H9 (cell line): ENCODE results near the gene RBM14. TPM values are rescaled to one million over a fixed set of nuclear protein-coding genes. Genes with fewer than 3 reads are reported as not detected.

Experiments
- DNase-seq: peaks from one replicate; pipeline ENCODE4 v3.0.0-alpha.2; 2017
- H2AFZ ChIP-seq: one replicate; pipeline ENCODE4 v1.6.1; 2013; ENCODE audit warnings: mild to moderate bottlenecking, low read length, control low read depth, moderate library complexity
- H2AK5ac ChIP-seq: 2 replicates; pipeline ENCODE4 v1.6.1; 2013; ENCODE audit warnings: low read length, control low read depth, mixed read lengths; ENCODE audit not compliant: insufficient read length
- H2BK120ac ChIP-seq: one replicate; pipeline ENCODE4 v1.6.1; 2013; ENCODE audit warnings: low read depth, mild to moderate bottlenecking, low read length, control low read depth, inconsistent platforms; ENCODE audit not compliant: poor library complexity, severe bottlenecking
- H2BK12ac ChIP-seq: 2 replicates; pipeline ENCODE4 v1.6.1; 2013; ENCODE audit warnings: low read length, control low read depth, mixed read lengths, low read depth; ENCODE audit not compliant: insufficient read length
- H2BK15ac ChIP-seq: 2 replicates; pipeline ENCODE4 v1.6.1; 2013; ENCODE audit warnings: low read depth, low read length, control low read depth
- H2BK20ac ChIP-seq: one replicate; pipeline ENCODE4 v1.6.1; 2013; ENCODE audit warnings: low read depth, mild to moderate bottlenecking, low read length, control low read depth, inconsistent platforms; ENCODE audit not compliant: poor library complexity, severe bottlenecking
- H2BK5ac ChIP-seq: 2 replicates; pipeline ENCODE4 v1.6.1; 2013; ENCODE audit warnings: low read length, control low read depth, mixed read lengths; ENCODE audit not compliant: insufficient read length
- H3K14ac ChIP-seq: 2 replicates; pipeline ENCODE4 v1.6.1; 2013; ENCODE audit warnings: low read length, control low read depth; ENCODE audit not compliant: insufficient read depth
- H3K18ac ChIP-seq: 2 replicates; pipeline ENCODE4 v1.6.1; 2013; ENCODE audit warnings: low read depth, mild to moderate bottlenecking, mixed read lengths, low read length, control low read depth; ENCODE audit not compliant: insufficient read length
- H3K23ac ChIP-seq: 2 replicates; pipeline ENCODE4 v1.6.1; 2013; ENCODE audit warnings: low read length, control low read depth, mixed read lengths, low read depth; ENCODE audit not compliant: insufficient read length
- H3K23me2 ChIP-seq: 2 replicates; pipeline ENCODE4 v1.6.1; 2013; ENCODE audit warnings: low read depth, mild to moderate bottlenecking, mixed read lengths, low read length, control low read depth; ENCODE audit not compliant: insufficient read length, poor library complexity, severe bottlenecking
- H3K27ac ChIP-seq: 2 replicates; pipeline ENCODE4 v1.5.1; 2013; ENCODE audit warnings: low read length, control low read depth, mixed read lengths, low read depth; ENCODE audit not compliant: insufficient read length
- H3K27me3 ChIP-seq: 2 replicates; pipeline ENCODE4 v1.6.1; 2013; ENCODE audit warnings: low read length, control low read depth, inconsistent platforms; ENCODE audit not compliant: insufficient read depth
- H3K4ac ChIP-seq: 2 replicates; pipeline ENCODE4 v1.6.1; 2013; ENCODE audit warnings: low read depth, mild to moderate bottlenecking, control low read depth, inconsistent platforms, low read length, moderate library complexity
- H3K4me1 ChIP-seq: 2 replicates; pipeline ENCODE4 v1.6.1; 2013; ENCODE audit warnings: low read length, control low read depth, inconsistent platforms; ENCODE audit not compliant: insufficient read depth
- H3K4me2 ChIP-seq: 2 replicates; pipeline ENCODE4 v1.6.1; 2013; ENCODE audit warnings: low read length, control low read depth, mixed read lengths; ENCODE audit not compliant: insufficient read length, insufficient read depth
- H3K56ac ChIP-seq: 2 replicates; pipeline ENCODE4 v1.6.1; 2013; ENCODE audit warnings: low read depth, mild to moderate bottlenecking, mixed read lengths, low read length, control low read depth; ENCODE audit not compliant: insufficient read length
- H3K79me1 ChIP-seq: 2 replicates; pipeline ENCODE4 v1.6.1; 2013; ENCODE audit warnings: low read depth, mild to moderate bottlenecking, moderate library complexity, low read length, control low read depth, inconsistent platforms; ENCODE audit not compliant: insufficient read depth, poor library complexity, severe bottlenecking
- H3K79me2 ChIP-seq: 2 replicates; pipeline ENCODE4 v1.6.1; 2013; ENCODE audit warnings: low read length, control low read depth, inconsistent platforms; ENCODE audit not compliant: insufficient read depth
- H3K9ac ChIP-seq: 2 replicates; pipeline ENCODE4 v1.6.1; 2013; ENCODE audit warnings: low read length, control low read depth, mixed read lengths; ENCODE audit not compliant: insufficient read length; ENCODE audit errors: extremely low read depth
- H3K9me3 ChIP-seq: one replicate; pipeline ENCODE4 v1.6.1; 2013; ENCODE audit warnings: low read depth, low read length, inconsistent platforms; ENCODE audit not compliant: control insufficient read depth
- H3T11ph ChIP-seq: one replicate; pipeline ENCODE4 v1.6.1; 2013; ENCODE audit warnings: mild to moderate bottlenecking, low read length, control low read depth, inconsistent platforms
- H4K20me1 ChIP-seq: one replicate; pipeline ENCODE4 v1.6.1; 2013; ENCODE audit not compliant: control insufficient read depth, insufficient read length, insufficient read depth
- H4K5ac ChIP-seq: 2 replicates; pipeline ENCODE4 v1.6.1; 2013; ENCODE audit warnings: low read depth, mild to moderate bottlenecking, mixed read lengths, low read length, control low read depth; ENCODE audit not compliant: insufficient read length
- H4K8ac ChIP-seq: replicated peaks from 2 replicates; pipeline ENCODE4 v1.6.1; 2013; ENCODE audit warnings: low read length, control low read depth, mixed read lengths, low read depth; ENCODE audit not compliant: insufficient read length
- H4K91ac ChIP-seq: 2 replicates; pipeline ENCODE4 v1.6.1; 2013; ENCODE audit warnings: low read depth, mild to moderate bottlenecking, moderate library complexity, mixed read lengths, low read length, control low read depth; ENCODE audit not compliant: insufficient read length
- H3K27ac Mint-ChIP-seq, 3 experiments: 2 replicates in 2 of 3; 3 replicates in 1 of 3; pipeline ENCODE4 v1.8.0; 2020 to 2021; ENCODE audit warnings: mixed read lengths in 3 of 3, mild to moderate bottlenecking in 1 of 3, moderate library complexity in 1 of 3
- H3K27me3 Mint-ChIP-seq: 2 replicates; pipeline ENCODE4 v1.8.0; 2021; ENCODE audit warnings: low read depth, mild to moderate bottlenecking, moderate library complexity, mixed read lengths
- H3K36me3 Mint-ChIP-seq, 3 experiments: 2 replicates in 2 of 3; 3 replicates in 1 of 3; pipeline ENCODE4 v1.8.0; 2020 to 2021; ENCODE audit warnings: low read depth in 3 of 3, mixed read lengths in 3 of 3; ENCODE audit not compliant: insufficient read depth in 1 of 3
- H3K4me1 Mint-ChIP-seq, 2 experiments: 2 replicates each; pipeline ENCODE4 v1.8.0; 2020; ENCODE audit warnings: mixed read lengths in 2 of 2
- H3K4me3 Mint-ChIP-seq, 2 experiments: 2 replicates in 1 of 2; 3 replicates in 1 of 2; pipeline ENCODE4 v1.8.0; 2020 to 2021; ENCODE audit warnings: mild to moderate bottlenecking in 2 of 2, mixed read lengths in 2 of 2, moderate library complexity in 1 of 2
- H3K9me3 Mint-ChIP-seq, 2 experiments: 2 replicates in 1 of 2; 3 replicates in 1 of 2; pipeline ENCODE4 v1.8.0; 2020; ENCODE audit warnings: mild to moderate bottlenecking in 2 of 2, mixed read lengths in 2 of 2, moderate library complexity in 1 of 2
- WGBS: extraction: QIAGEN DNeasy Blood & Tissue Kit; methylation state at CpG from one replicate; pipeline ENCODE4 v1.1.7; 2013; ENCODE audit warnings: missing lambda C conversion rate, low lambda C conversion rate, mixed read lengths; ENCODE audit not compliant: insufficient read length; ENCODE audit errors: extremely low coverage; 5-methylcytosine and 5-hydroxymethylcytosine counted together
- total RNA-seq: library from RNA; stranded (reverse); gene quantifications from 2 replicates; pipeline ENCODE4 v1.2.1, GENCODE V29; 2021
- TF ChIP-seq, protein P1 (sequence below): fragments of 200-600 bp; sonication (generic); conservative IDR thresholded peaks from 3 replicates; pipeline ENCODE4 v1.8.0; 2021; ENCODE audit warnings: antibody characterized with exemption, mild to moderate bottlenecking

Gene RBM14
- total RNA-seq, 1 experiment from 2014 or later, result 171 TPM

DNA sequence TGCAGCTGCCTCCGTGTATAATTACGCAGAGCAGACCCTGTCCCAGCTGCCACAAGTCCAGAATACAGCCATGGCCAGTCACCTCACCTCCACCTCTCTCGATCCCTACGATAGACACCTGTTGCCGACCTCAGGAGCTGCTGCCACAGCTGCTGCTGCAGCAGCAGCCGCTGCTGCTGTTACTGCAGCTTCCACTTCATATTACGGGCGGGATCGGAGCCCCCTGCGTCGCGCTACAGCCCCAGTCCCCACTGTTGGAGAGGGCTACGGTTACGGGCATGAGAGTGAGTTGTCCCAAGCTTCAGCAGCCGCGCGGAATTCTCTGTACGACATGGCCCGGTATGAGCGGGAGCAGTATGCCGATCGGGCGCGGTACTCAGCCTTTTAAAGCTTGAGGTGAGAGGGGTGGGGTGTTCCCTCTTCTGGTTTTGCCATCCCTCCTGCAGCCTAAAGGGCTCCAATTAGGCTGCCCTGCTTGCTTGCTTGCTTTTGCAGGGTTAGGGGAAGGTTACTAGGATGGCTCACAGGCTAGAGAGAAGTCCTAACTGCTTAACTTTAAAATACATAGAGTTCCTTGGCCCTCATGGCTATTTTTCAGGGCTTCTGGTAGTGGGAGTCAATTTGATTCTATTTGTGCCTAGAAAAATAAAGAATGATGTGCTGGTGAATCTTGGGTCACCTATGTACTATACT, 27.5 kb downstream of the RBM14 start:
- H3K27me3 Mint-ChIP-seq, result no peaks in the 10 kb centered on the region
- H3K36me3 Mint-ChIP-seq, result peaks cover 73 to 98% (median 95%) of the 10 kb centered on the region in 3 experiments
- no CpG with 5 or more reads among the region's 24 CpGs for WGBS

More for the DNA sequence above, 27.5 kb downstream of the RBM14 start:
- Histone ChIP-seq H3K4me2 (no peak overlapping the region), H3K23me2 (peaks cover 6% of the 10 kb centered on the region), H2BK20ac (no peak overlapping the region), H4K8ac (no peak overlapping the region), H3K14ac (no peak overlapping the region), H3K27ac (no peak overlapping the region), H3K27me3 (no peaks in the 10 kb centered on the region), H2BK5ac (no peak overlapping the region), H2BK15ac (no peak overlapping the region), H3K4me1 (peaks cover 3% of the 10 kb centered on the region), H2AK5ac (no peak overlapping the region), H3T11ph (no peak overlapping the region), H2BK12ac (no peak overlapping the region), H3K9me3 (no peaks in the 10 kb centered on the region), H4K5ac (no peak overlapping the region), H3K79me2 (peaks cover 71% of the 10 kb centered on the region), H3K9ac (no peak overlapping the region), H4K91ac (no peak overlapping the region), H3K23ac (no peak overlapping the region), H3K56ac (no peak overlapping the region), H3K18ac (no peak overlapping the region), H3K4ac (no peak overlapping the region), H2BK120ac (no peak overlapping the region), H3K79me1 (peaks cover under 1% of the 10 kb centered on the region), H4K20me1 (no peaks in the 10 kb centered on the region), H2AFZ (no peak overlapping the region)
- peak overlapping the region; percentile 22 to 99; a peak in 2 of 5 replicates for H3K4me3 Mint-ChIP-seq
- H3K27ac Mint-ChIP-seq, result peak overlapping the region in 2 of 3 experiments; percentile 16 to 48; a peak in 2 of 7 replicates
- no peaks in the 10 kb centered on the region for H3K9me3 Mint-ChIP-seq
- H3K4me1 Mint-ChIP-seq, result peaks cover 66 to 68% of the 10 kb centered on the region in 2 experiments
- no peak for DNase-seq
- TF ChIP-seq, protein P1, sequence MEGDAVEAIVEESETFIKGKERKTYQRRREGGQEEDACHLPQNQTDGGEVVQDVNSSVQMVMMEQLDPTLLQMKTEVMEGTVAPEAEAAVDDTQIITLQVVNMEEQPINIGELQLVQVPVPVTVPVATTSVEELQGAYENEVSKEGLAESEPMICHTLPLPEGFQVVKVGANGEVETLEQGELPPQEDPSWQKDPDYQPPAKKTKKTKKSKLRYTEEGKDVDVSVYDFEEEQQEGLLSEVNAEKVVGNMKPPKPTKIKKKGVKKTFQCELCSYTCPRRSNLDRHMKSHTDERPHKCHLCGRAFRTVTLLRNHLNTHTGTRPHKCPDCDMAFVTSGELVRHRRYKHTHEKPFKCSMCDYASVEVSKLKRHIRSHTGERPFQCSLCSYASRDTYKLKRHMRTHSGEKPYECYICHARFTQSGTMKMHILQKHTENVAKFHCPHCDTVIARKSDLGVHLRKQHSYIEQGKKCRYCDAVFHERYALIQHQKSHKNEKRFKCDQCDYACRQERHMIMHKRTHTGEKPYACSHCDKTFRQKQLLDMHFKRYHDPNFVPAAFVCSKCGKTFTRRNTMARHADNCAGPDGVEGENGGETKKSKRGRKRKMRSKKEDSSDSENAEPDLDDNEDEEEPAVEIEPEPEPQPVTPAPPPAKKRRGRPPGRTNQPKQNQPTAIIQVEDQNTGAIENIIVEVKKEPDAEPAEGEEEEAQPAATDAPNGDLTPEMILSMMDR, result no peak
